ENCODE data around the gene MYO10. TPM values are rescaled to one million over a fixed set of nuclear protein-coding genes. Genes with fewer than 3 reads are reported as not detected.

The MYO10 gene
- total RNA-seq, 4 donors from 2014 or later: 51.6 to 190 (median 72.9) TPM

GRCh38 chr5:16784088-16784487 lies 152.0 kb downstream of the MYO10 start:
- 80 to 87% methylated on average over 9 of the region's 9 CpGs for WGBS, 2 donors (ENCODE audit: low coverage in 1 of 2)
- in situ Hi-C loops (cut with MboI; ENCODE audit: low pct_ligation_motif_present in 1 of 4, low pct_unique_long_range_greater_than_20kb in 1 of 4, low sequenced_read_pairs in 3 of 4): loop anchor here in 1 of 4 donors (25.0 kb wide), 1 partner anchor 1528 kb away; no protein-coding TSS in a partner anchor
- Histone ChIP-seq H3K4me1 (no peaks in the 10 kb centered on the region), H3K9me3 (no peaks in the 10 kb centered on the region), H3K4me3 (no peak overlapping the region), H3K27me3 (no peaks in the 10 kb centered on the region), H3K27ac (no peak overlapping the region), H3K36me3 (no peaks in the 10 kb centered on the region)
- intact Hi-C loops (cut with DNase I; ENCODE audit: low total_unique reads): loop anchor here (10.0 kb wide), 1 partner anchor 351 kb away; no protein-coding TSS in a partner anchor
- TF ChIP-seq POLR2AphosphoS5 (IDR thresholded peaks at IDR 0.05) (no peak), EP300 (IDR thresholded peaks at IDR 0.05; ENCODE audit: low read depth) (no peak), POLR2A (IDR thresholded peaks at IDR 0.05) (no peak), CTCF (IDR thresholded peaks at IDR 0.05) (no peak)
- DNase-seq: no peak

GRCh38 chr5:16781828-16782626 lies 154.1 kb downstream of the MYO10 start:
- WGBS, 2 donors (ENCODE audit: low coverage in 1 of 2): 90% methylated on average over 7 to 12 of the region's 12 CpGs
- in situ Hi-C loops (cut with MboI; ENCODE audit: low pct_ligation_motif_present in 1 of 4, low pct_unique_long_range_greater_than_20kb in 1 of 4, low sequenced_read_pairs in 3 of 4) (loop anchor here in 1 of 4 donors (25.0 kb wide), 1 partner anchor 1530 kb away; no protein-coding TSS in a partner anchor), intact Hi-C loops (cut with DNase I; ENCODE audit: low total_unique reads) (loop anchor here (10.0 kb wide), 1 partner anchor 353 kb away; no protein-coding TSS in a partner anchor)

GRCh38 chr5:16780325-16780724 lies 155.8 kb downstream of the MYO10 start:
- Histone ChIP-seq H3K36me3 (no peaks in the 10 kb centered on the region), H3K9me3 (no peaks in the 10 kb centered on the region), H3K4me1 (no peaks in the 10 kb centered on the region), H3K27ac (no peak overlapping the region), H3K27me3 (no peaks in the 10 kb centered on the region), H3K4me3 (no peak overlapping the region)
- intact Hi-C loops (cut with DNase I; ENCODE audit: low total_unique reads) (loop anchor here (10.0 kb wide), 1 partner anchor 354 kb away; no protein-coding TSS in a partner anchor), in situ Hi-C loops (cut with MboI; ENCODE audit: low pct_ligation_motif_present in 1 of 4, low pct_unique_long_range_greater_than_20kb in 1 of 4, low sequenced_read_pairs in 3 of 4) (loop anchor here in 1 of 4 donors (25.0 kb wide), 1 partner anchor 1532 kb away; no protein-coding TSS in a partner anchor)
- TF ChIP-seq POLR2AphosphoS5 (IDR thresholded peaks at IDR 0.05) (no peak), POLR2A (IDR thresholded peaks at IDR 0.05) (no peak), CTCF (IDR thresholded peaks at IDR 0.05) (no peak), EP300 (IDR thresholded peaks at IDR 0.05; ENCODE audit: low read depth) (no peak)
- WGBS, 2 donors (ENCODE audit: low coverage in 1 of 2): 77 to 84% methylated on average over 6 of the region's 6 CpGs
- no peak for DNase-seq

More at GRCh38 chr5:16781828-16782626, 154.1 kb downstream of the MYO10 start:
- Histone ChIP-seq H3K4me3 (no peak overlapping the region), H3K27me3 (no peaks in the 10 kb centered on the region), H3K4me1 (no peaks in the 10 kb centered on the region), H3K27ac (no peak overlapping the region), H3K36me3 (no peaks in the 10 kb centered on the region), H3K9me3 (no peaks in the 10 kb centered on the region)
- TF ChIP-seq CTCF (IDR thresholded peaks at IDR 0.05) (no peak), POLR2AphosphoS5 (IDR thresholded peaks at IDR 0.05) (no peak), POLR2A (IDR thresholded peaks at IDR 0.05) (no peak), EP300 (IDR thresholded peaks at IDR 0.05; ENCODE audit: low read depth) (no peak)
- no peak for DNase-seq

- no peak overlapping the region for H3K4me3 ChIP-seq
- no peak overlapping the region for H3K27ac ChIP-seq
- H3K27me3 ChIP-seq: no peaks in the 10 kb centered on the region
- H3K9me3 ChIP-seq: no peaks in the 10 kb centered on the region
- TF ChIP-seq POLR2AphosphoS5 (IDR thresholded peaks at IDR 0.05) (no peak), CTCF (IDR thresholded peaks at IDR 0.05) (no peak), EP300 (IDR thresholded peaks at IDR 0.05; ENCODE audit: low read depth) (no peak), POLR2A (IDR thresholded peaks at IDR 0.05) (no peak)
- in situ Hi-C loops (cut with MboI; ENCODE audit: low pct_ligation_motif_present in 1 of 4, low pct_unique_long_range_greater_than_20kb in 1 of 4, low sequenced_read_pairs in 3 of 4) (loop anchor here in 1 of 4 donors (25.0 kb wide), 1 partner anchor 1535 kb away; no protein-coding TSS in a partner anchor), intact Hi-C loops (cut with DNase I; ENCODE audit: low total_unique reads) (no loop called here)
- H3K36me3 ChIP-seq: no peaks in the 10 kb centered on the region
- no peak for DNase-seq
- no peaks in the 10 kb centered on the region for H3K4me1 ChIP-seq
- 91 to 94% methylated on average over 5 of the region's 5 CpGs for WGBS, 2 donors (ENCODE audit: low coverage in 1 of 2)
Observed at GRCh38 chr5:16777432-16777831, 158.7 kb downstream of the MYO10 start.
